Measurements from ENCODE around the gene ZRANB2.

DNA sequence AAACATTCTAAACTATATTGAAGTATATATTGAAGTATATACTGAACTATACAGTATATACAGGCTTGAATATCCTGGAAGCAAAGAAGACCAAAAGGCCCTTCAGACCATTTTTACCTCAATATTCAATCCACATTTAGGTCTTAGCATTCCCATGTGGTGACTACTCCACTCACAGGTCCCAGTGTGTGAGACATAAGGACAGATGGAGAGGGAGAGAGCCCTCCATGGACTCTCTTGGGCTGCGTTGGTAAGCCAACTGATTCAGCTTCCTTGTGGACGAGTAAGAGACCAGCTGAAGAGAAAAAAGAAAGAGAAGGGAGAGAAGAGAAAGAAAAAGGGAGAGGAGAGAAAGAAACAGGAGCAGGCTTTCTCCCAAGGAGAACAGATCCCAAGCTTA, 37.3 kb upstream of the ZRANB2 start:
- TF ChIP-seq ELK4 (IDR thresholded peaks at IDR 0.05; ENCODE audit: borderline replicate concordance, low read depth, low read length) (no peak), ZNF155 (tag by site-specific recombination; IDR thresholded peaks at IDR 0.05) (no peak), ZNF830 (tag by site-specific recombination; IDR thresholded peaks at IDR 0.05; ENCODE audit: low read depth) (no peak), ZNF785 (tag by site-specific recombination; IDR thresholded peaks at IDR 0.05) (no peak), CTCF (tag by site-specific recombination; IDR thresholded peaks at IDR 0.05) (no peak), ZNF768 (tag by site-specific recombination; IDR thresholded peaks at IDR 0.05) (no peak)
- TF ChIP-seq, protein P1, sequence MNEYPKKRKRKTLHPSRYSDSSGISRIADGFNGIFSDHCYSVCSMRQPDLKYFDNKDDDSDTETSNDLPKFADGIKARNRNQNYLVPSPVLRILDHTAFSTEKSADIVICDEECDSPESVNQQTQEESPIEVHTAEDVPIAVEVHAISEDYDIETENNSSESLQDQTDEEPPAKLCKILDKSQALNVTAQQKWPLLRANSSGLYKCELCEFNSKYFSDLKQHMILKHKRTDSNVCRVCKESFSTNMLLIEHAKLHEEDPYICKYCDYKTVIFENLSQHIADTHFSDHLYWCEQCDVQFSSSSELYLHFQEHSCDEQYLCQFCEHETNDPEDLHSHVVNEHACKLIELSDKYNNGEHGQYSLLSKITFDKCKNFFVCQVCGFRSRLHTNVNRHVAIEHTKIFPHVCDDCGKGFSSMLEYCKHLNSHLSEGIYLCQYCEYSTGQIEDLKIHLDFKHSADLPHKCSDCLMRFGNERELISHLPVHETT (tag by site-specific recombination; IDR thresholded peaks at IDR 0.05) = no peak
- TF ChIP-seq, protein P2, sequence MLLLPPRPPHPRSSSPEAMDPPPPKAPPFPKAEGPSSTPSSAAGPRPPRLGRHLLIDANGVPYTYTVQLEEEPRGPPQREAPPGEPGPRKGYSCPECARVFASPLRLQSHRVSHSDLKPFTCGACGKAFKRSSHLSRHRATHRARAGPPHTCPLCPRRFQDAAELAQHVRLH (tag by site-specific recombination; IDR thresholded peaks at IDR 0.05) = no peak
